GM23248 (cell line): ENCODE results near the gene TPST1. TPM values are rescaled to one million over a fixed set of nuclear protein-coding genes. Genes with fewer than 3 reads are reported as not detected.

ENCODE experiments used
- DNase-seq: peaks from one replicate; pipeline ENCODE4 v3.0.0-alpha.2; 2015
- H2AFZ ChIP-seq: fragments of 200-600 bp; sonication (generic); 2 replicates; pipeline ENCODE4 v1.6.1; 2016; ENCODE audit warnings: antibody characterized with exemption
- H3F3A ChIP-seq: fragments of 200-600 bp; sonication (generic); 2 replicates; pipeline ENCODE4 v1.6.1; 2016; ENCODE audit warnings: mild to moderate bottlenecking, antibody characterized with exemption, mixed run types; ENCODE audit not compliant: insufficient read depth
- H3K27ac ChIP-seq: fragments of 200-600 bp; sonication (generic); 2 replicates; pipeline ENCODE4 v1.5.1; 2016; ENCODE audit warnings: mild to moderate bottlenecking
- H3K27me3 ChIP-seq: fragments of 200-600 bp; sonication (generic); replicated peaks from 2 replicates; pipeline ENCODE4 v1.6.1; 2016; ENCODE audit warnings: mild to moderate bottlenecking; ENCODE audit not compliant: insufficient read depth
- H3K36me3 ChIP-seq: fragments of 200-600 bp; sonication (generic); 2 replicates; pipeline ENCODE4 v1.6.1; 2016; ENCODE audit warnings: low read depth, mild to moderate bottlenecking
- H3K4me1 ChIP-seq: fragments of 200-600 bp; sonication (generic); 2 replicates; pipeline ENCODE4 v1.6.1; 2016; ENCODE audit warnings: mild to moderate bottlenecking; ENCODE audit not compliant: insufficient read depth
- H3K4me2 ChIP-seq: fragments of 200-600 bp; sonication (generic); one replicate; pipeline ENCODE4 v1.6.1; 2016; ENCODE audit warnings: mild to moderate bottlenecking; ENCODE audit not compliant: unreplicated experiment
- H3K4me3 ChIP-seq: fragments of 200-600 bp; sonication (generic); 2 replicates; pipeline ENCODE4 v1.5.1; 2016; ENCODE audit warnings: mild to moderate bottlenecking
- H3K79me2 ChIP-seq: fragments of 200-600 bp; sonication (generic); 2 replicates; pipeline ENCODE4 v1.6.1; 2016; ENCODE audit warnings: mild to moderate bottlenecking; ENCODE audit not compliant: insufficient read depth
- H3K9ac ChIP-seq: fragments of 200-600 bp; sonication (generic); 2 replicates; pipeline ENCODE4 v1.6.1; 2016; ENCODE audit warnings: mild to moderate bottlenecking
- H3K9me2 ChIP-seq: fragments of 200-600 bp; sonication (generic); 2 replicates; pipeline ENCODE4 v1.6.1; 2016; ENCODE audit warnings: mixed run types, mild to moderate bottlenecking, moderate library complexity; ENCODE audit not compliant: insufficient read depth
- H3K9me3 ChIP-seq: fragments of 200-600 bp; sonication (generic); one replicate; pipeline ENCODE4 v1.6.1; 2017; ENCODE audit warnings: low read depth
- H4K20me1 ChIP-seq: fragments of 200-600 bp; sonication (generic); 2 replicates; pipeline ENCODE4 v1.6.0; 2016; ENCODE audit not compliant: insufficient read depth
- EZH2 ChIP-seq: fragments of 200-600 bp; sonication (generic); IDR thresholded peaks from 2 replicates; pipeline ENCODE4 v1.6.1; 2018; ENCODE audit warnings: antibody characterized with exemption, mild to moderate bottlenecking; ENCODE audit not compliant: insufficient read depth, poor library complexity, severe bottlenecking
- EZH2phosphoT487 ChIP-seq: fragments of 200-600 bp; sonication (generic); IDR thresholded peaks from 2 replicates; pipeline ENCODE4 v1.6.1; 2018; ENCODE audit warnings: antibody characterized with exemption, moderate library complexity, mild to moderate bottlenecking, low read depth; ENCODE audit not compliant: insufficient read depth
- WGBS, 2 experiments: methylation state at CpG; one replicate each; pipeline ENCODE4 v1.1.6; 2015 to 2017; ENCODE audit warnings: low lambda C conversion rate in 2 of 2, low coverage in 1 of 2; ENCODE audit errors: missing lambda C conversion rate in 2 of 2; 5-methylcytosine and 5-hydroxymethylcytosine counted together
- in situ Hi-C: fragments of 300-500 bp; cut with MboI; formaldehyde crosslinking; loops from 2 replicates; pipeline ENCODE4 v1.15.0; 2020
- polyA plus RNA-seq: library from polyadenylated mRNA; unstranded; fragments of >200 nt; fragmentation: Nextera tagmentation; extraction: Ambion mirVana; gene quantifications from 2 replicates; pipeline ENCODE4 v1.2.1, GENCODE V29; 2016
- total RNA-seq: library from RNA; depleted of rRNA; stranded (reverse); fragments of >200 nt; shearing (Covaris generic); gene quantifications from 2 replicates; pipeline ENCODE4 v1.2.3, GENCODE V29; 2014

Gene TPST1
- total and polyA plus RNA-seq, 2 experiments from 2014 or later: 54.1 to 57.0 TPM

GRCh38 chr7:66176914-66177313, 28.2 kb upstream of the TPST1 start:
- Histone ChIP-seq H4K20me1 (no peaks in the 10 kb centered on the region), H3K27me3 (no peaks in the 10 kb centered on the region), H3K36me3 (no peaks in the 10 kb centered on the region), H3K9me3 (no peaks in the 10 kb centered on the region), H3F3A (no peaks in the 10 kb centered on the region), H3K9ac (no peak overlapping the region), H3K9me2 (no peaks in the 10 kb centered on the region), H3K79me2 (no peaks in the 10 kb centered on the region), H3K4me1 (no peaks in the 10 kb centered on the region), H3K4me3 (no peak overlapping the region), H3K27ac (no peak overlapping the region), H2AFZ (no peak overlapping the region), H3K4me2 (no peak overlapping the region)
- no peak for TF ChIP-seq EZH2
- no peak for TF ChIP-seq EZH2phosphoT487
- WGBS, 2 experiments: 7 to 12% methylated on average over 2 of the region's 2 CpGs
- DNase-seq: no peak
- in situ Hi-C loops: no loop called here

- no peaks in the 10 kb centered on the region for H3K36me3 ChIP-seq
- in situ Hi-C loops: no loop called here
- no peaks in the 10 kb centered on the region for H3K27me3 ChIP-seq
- H2AFZ ChIP-seq: no peak overlapping the region
- H4K20me1 ChIP-seq: no peaks in the 10 kb centered on the region
- H3K4me3 ChIP-seq: no peak overlapping the region
- no peaks in the 10 kb centered on the region for H3F3A ChIP-seq
- no peak overlapping the region for H3K9ac ChIP-seq
- no peak for DNase-seq
- H3K9me2 ChIP-seq: no peaks in the 10 kb centered on the region
- H3K9me3 ChIP-seq: no peaks in the 10 kb centered on the region
- no peaks in the 10 kb centered on the region for H3K79me2 ChIP-seq
- peaks cover 2% of the 10 kb centered on the region for H3K4me1 ChIP-seq
- no peak overlapping the region for H3K27ac ChIP-seq
- no peak overlapping the region for H3K4me2 ChIP-seq
- WGBS, 2 experiments: 92 to 100% methylated on average over 2 of the region's 2 CpGs
- no peak for TF ChIP-seq EZH2
- no peak for TF ChIP-seq EZH2phosphoT487
Observed at GRCh38 chr7:66178258-66178657, 26.9 kb upstream of the TPST1 start.

GRCh38 chr7:66181329-66181728, 23.8 kb upstream of the TPST1 start:
- DNase-seq: no peak

GRCh38 chr7:66181845-66182244, 23.3 kb upstream of the TPST1 start:
- no peak for TF ChIP-seq EZH2phosphoT487
- no peak for TF ChIP-seq EZH2
- Histone ChIP-seq H4K20me1 (no peaks in the 10 kb centered on the region), H3K9me3 (no peaks in the 10 kb centered on the region), H3K27ac (no peak overlapping the region), H3K4me1 (peaks cover 15% of the 10 kb centered on the region), H3K9me2 (no peaks in the 10 kb centered on the region), H3K4me3 (no peak overlapping the region), H3K4me2 (no peak overlapping the region), H3K27me3 (no peaks in the 10 kb centered on the region), H3K79me2 (no peaks in the 10 kb centered on the region), H3F3A (peaks cover 6% of the 10 kb centered on the region; the same call in 1 of the 2 replicates), H3K9ac (no peak overlapping the region), H3K36me3 (no peaks in the 10 kb centered on the region), H2AFZ (no peak overlapping the region)
- no peak for DNase-seq
- 97 to 98% methylated on average over 2 of the region's 2 CpGs for WGBS, 2 experiments
- in situ Hi-C loops: no loop called here

More at GRCh38 chr7:66181329-66181728, 23.8 kb upstream of the TPST1 start:
- Histone ChIP-seq H3K27me3 (no peaks in the 10 kb centered on the region), H3K36me3 (no peaks in the 10 kb centered on the region), H3K4me1 (peaks cover 15% of the 10 kb centered on the region), H3K4me2 (no peak overlapping the region), H3K79me2 (no peaks in the 10 kb centered on the region), H3K9ac (no peak overlapping the region), H3K27ac (no peak overlapping the region), H3F3A (peaks cover 6% of the 10 kb centered on the region; the same call in 1 of the 2 replicates), H3K4me3 (no peak overlapping the region), H4K20me1 (no peaks in the 10 kb centered on the region), H3K9me3 (no peaks in the 10 kb centered on the region), H2AFZ (no peak overlapping the region), H3K9me2 (no peaks in the 10 kb centered on the region)
- in situ Hi-C loops: no loop called here
- TF ChIP-seq EZH2: no peak
- TF ChIP-seq EZH2phosphoT487: no peak

GRCh38 chr7:66182920-66183319, 22.2 kb upstream of the TPST1 start:
- peaks cover 22% of the 10 kb centered on the region for H3K4me1 ChIP-seq
- in situ Hi-C loops: no loop called here
- H3K4me3 ChIP-seq: no peak overlapping the region
- H3K9me3 ChIP-seq: no peaks in the 10 kb centered on the region
- WGBS, 2 experiments: 89 to 98% methylated on average over 6 of the region's 6 CpGs
- H3K4me2 ChIP-seq: no peak overlapping the region
- no peak for DNase-seq
- H3K36me3 ChIP-seq: no peaks in the 10 kb centered on the region
- no peaks in the 10 kb centered on the region for H3K9me2 ChIP-seq
- H2AFZ ChIP-seq: no peak overlapping the region
- H3K79me2 ChIP-seq: no peaks in the 10 kb centered on the region
- H3F3A ChIP-seq: peaks cover 6% of the 10 kb centered on the region
- no peak for TF ChIP-seq EZH2
- no peak for TF ChIP-seq EZH2phosphoT487
- H3K27me3 ChIP-seq: no peaks in the 10 kb centered on the region
- peak overlapping the region; percentile 32 for H3K9ac ChIP-seq
- no peaks in the 10 kb centered on the region for H4K20me1 ChIP-seq
- peak overlapping the region; percentile 78 for H3K27ac ChIP-seq
